ENCODE results near the gene TMEM204. TPM values are rescaled to one million over a fixed set of nuclear protein-coding genes. Genes with fewer than 3 reads are reported as not detected.

TMEM204 gene
- total and polyA plus RNA-seq, 2 donors (not counting 1 experiment from before 2014, with no cell fraction given), result 10.9 to 12.4 TPM

GRCh38 chr16:1584926-1585484, 51.5 kb downstream of the TMEM204 start:
- no peak overlapping the region for H3K4me2 ChIP-seq (ENCODE audit: extremely low read depth, insufficient read depth, low read length)
- DNase-seq (ENCODE audit: low read depth in 2 of 2), result no peak
- H3K4me1 ChIP-seq (ENCODE audit: control insufficient read depth, extremely low read depth, insufficient read depth, low read length), result no peaks in the 10 kb centered on the region
- H3K27me3 ChIP-seq (ENCODE audit: control insufficient read depth, insufficient read depth, low read length), result no peaks in the 10 kb centered on the region
- H4K20me1 ChIP-seq (ENCODE audit: control insufficient read depth, extremely low read depth, insufficient read depth, low read length), result no peaks in the 10 kb centered on the region
- no peak overlapping the region for H3K27ac ChIP-seq (ENCODE audit: insufficient read depth, low read length)
- peaks cover 2% of the 10 kb centered on the region for H3K36me3 ChIP-seq (ENCODE audit: control insufficient read depth, insufficient read depth, low read length)
- H3K9me3 ChIP-seq (ENCODE audit: control insufficient read depth, insufficient read depth, low read depth, low read length), result no peaks in the 10 kb centered on the region
- no peak overlapping the region for H2AFZ ChIP-seq (ENCODE audit: low read length)
- no peak for TF ChIP-seq CTCF (conservative IDR thresholded peaks at IDR 0.05 in 1 of 2, IDR thresholded peaks at IDR 0.05 in 1 of 2; ENCODE audit: low read depth in 1 of 2, low read length in 2 of 2)
- no peak for TF ChIP-seq EZH2 (IDR thresholded peaks at IDR 0.05; ENCODE audit: low read length, missing control alignments)
- no peak overlapping the region for H3K4me3 ChIP-seq (replicated peaks in 1 of 4; ENCODE audit: control extremely low read depth in 1 of 4, insufficient read depth in 1 of 4, low read depth in 3 of 4, low read length in 4 of 4)
- H3K79me2 ChIP-seq (ENCODE audit: control insufficient read depth, insufficient read depth, low read length), result no peaks in the 10 kb centered on the region
- no peak overlapping the region for H3K9ac ChIP-seq (ENCODE audit: insufficient read depth, low read length)

GRCh38 chr16:1590366-1590765, 56.9 kb downstream of the TMEM204 start:
- no peak overlapping the region for H3K4me2 ChIP-seq (ENCODE audit: extremely low read depth, insufficient read depth, low read length)
- DNase-seq (ENCODE audit: low read depth in 2 of 2), result no peak
- H3K9ac ChIP-seq (ENCODE audit: insufficient read depth, low read length), result no peak overlapping the region
- H3K9me3 ChIP-seq (ENCODE audit: control insufficient read depth, insufficient read depth, low read depth, low read length), result no peaks in the 10 kb centered on the region
- H3K79me2 ChIP-seq (ENCODE audit: control insufficient read depth, insufficient read depth, low read length), result no peaks in the 10 kb centered on the region
- H3K27me3 ChIP-seq (ENCODE audit: control insufficient read depth, insufficient read depth, low read length), result no peaks in the 10 kb centered on the region
- H3K36me3 ChIP-seq (ENCODE audit: control insufficient read depth, insufficient read depth, low read length), result peaks cover 2% of the 10 kb centered on the region
- no peaks in the 10 kb centered on the region for H4K20me1 ChIP-seq (ENCODE audit: control insufficient read depth, extremely low read depth, insufficient read depth, low read length)
- TF ChIP-seq CTCF (conservative IDR thresholded peaks at IDR 0.05 in 1 of 2, IDR thresholded peaks at IDR 0.05 in 1 of 2; ENCODE audit: low read depth in 1 of 2, low read length in 2 of 2) (no peak), EZH2 (IDR thresholded peaks at IDR 0.05; ENCODE audit: low read length, missing control alignments) (no peak)
- H3K27ac ChIP-seq (ENCODE audit: insufficient read depth, low read length), result no peak overlapping the region
- no peak overlapping the region for H3K4me3 ChIP-seq (replicated peaks in 1 of 4; ENCODE audit: control extremely low read depth in 1 of 4, insufficient read depth in 1 of 4, low read depth in 3 of 4, low read length in 4 of 4)
- no peaks in the 10 kb centered on the region for H3K4me1 ChIP-seq (ENCODE audit: control insufficient read depth, extremely low read depth, insufficient read depth, low read length)
- H2AFZ ChIP-seq (ENCODE audit: low read length), result no peak overlapping the region

- H3K4me1 ChIP-seq (ENCODE audit: control insufficient read depth, extremely low read depth, insufficient read depth, low read length), result no peaks in the 10 kb centered on the region
- H4K20me1 ChIP-seq (ENCODE audit: control insufficient read depth, extremely low read depth, insufficient read depth, low read length), result no peaks in the 10 kb centered on the region
- no peak overlapping the region for H3K27ac ChIP-seq (ENCODE audit: insufficient read depth, low read length)
- no peak overlapping the region for H2AFZ ChIP-seq (ENCODE audit: low read length)
- peaks cover under 1% of the 10 kb centered on the region for H3K36me3 ChIP-seq (ENCODE audit: control insufficient read depth, insufficient read depth, low read length)
- no peaks in the 10 kb centered on the region for H3K27me3 ChIP-seq (ENCODE audit: control insufficient read depth, insufficient read depth, low read length)
- H3K79me2 ChIP-seq (ENCODE audit: control insufficient read depth, insufficient read depth, low read length), result no peaks in the 10 kb centered on the region
- TF ChIP-seq CTCF (conservative IDR thresholded peaks at IDR 0.05 in 1 of 2, IDR thresholded peaks at IDR 0.05 in 1 of 2; ENCODE audit: low read depth in 1 of 2, low read length in 2 of 2) (no peak), EZH2 (IDR thresholded peaks at IDR 0.05; ENCODE audit: low read length, missing control alignments) (no peak)
- no peak overlapping the region for H3K9ac ChIP-seq (ENCODE audit: insufficient read depth, low read length)
- H3K4me3 ChIP-seq (replicated peaks in 1 of 4; ENCODE audit: control extremely low read depth in 1 of 4, insufficient read depth in 1 of 4, low read depth in 3 of 4, low read length in 4 of 4), result no peak overlapping the region
- DNase-seq (ENCODE audit: low read depth in 2 of 2), result no peak
- no peaks in the 10 kb centered on the region for H3K9me3 ChIP-seq (ENCODE audit: control insufficient read depth, insufficient read depth, low read depth, low read length)
- H3K4me2 ChIP-seq (ENCODE audit: extremely low read depth, insufficient read depth, low read length), result no peak overlapping the region
These were observed 57.7 kb downstream of the TMEM204 start for GRCh38 chr16:1590930-1591705.

Data from fibroblast of lung (primary cell).